ENCODE results near the gene TTBK2. TPM values are rescaled to one million over a fixed set of nuclear protein-coding genes. Genes with fewer than 3 reads are reported as not detected.

TTBK2 gene
- total RNA-seq, 2 donors from 2014 or later: 17.9 to 24.8 TPM

DNA sequence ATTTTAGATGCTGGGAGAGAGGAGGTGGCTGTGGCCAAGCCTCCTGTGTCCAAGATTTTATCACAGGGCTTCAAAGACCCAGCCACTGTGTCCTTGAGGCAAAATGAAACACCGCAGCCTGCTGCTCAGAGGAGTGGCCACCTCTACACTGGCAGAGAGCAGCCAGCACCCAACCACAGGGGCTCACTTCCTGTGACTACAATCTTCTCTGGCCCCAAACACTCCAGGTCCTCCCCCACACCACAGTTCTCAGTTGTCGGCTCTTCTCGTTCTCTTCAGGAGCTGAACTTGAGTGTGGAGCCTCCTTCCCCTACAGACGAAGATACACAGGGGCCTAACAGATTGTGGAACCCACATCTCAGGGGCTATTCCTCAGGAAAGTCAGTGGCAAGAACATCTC is 229.3 kb downstream of the TTBK2 start:
- no peak for TF ChIP-seq CTCF (conservative IDR thresholded peaks at IDR 0.05)

More for the DNA sequence above, 229.3 kb downstream of the TTBK2 start:
- Mint-ChIP-seq H3K27me3 (ENCODE audit: insufficient read depth) (no peaks in the 10 kb centered on the region), H3K4me1 (no peaks in the 10 kb centered on the region), H3K4me3 (no peak overlapping the region), H3K27ac (no peak overlapping the region), H3K9me3 (no peaks in the 10 kb centered on the region), H3K36me3 (ENCODE audit: low read depth) (no peaks in the 10 kb centered on the region)
- H3K9ac ChIP-seq (ENCODE audit: extremely low read depth, low read length, poor library complexity, severe bottlenecking): no peak overlapping the region
- H3K9me3 ChIP-seq (ENCODE audit: control insufficient read depth, low read length): no peaks in the 10 kb centered on the region
- WGBS, 2 experiments (ENCODE audit: insufficient coverage in 1 of 2, insufficient read length in 1 of 2): 91 to 97% methylated on average over 4 of the region's 4 CpGs
- DNase-seq: no peak
- H3K4me1 ChIP-seq (ENCODE audit: control insufficient read depth, insufficient read depth, low read length): no peaks in the 10 kb centered on the region
- H3K36me3 ChIP-seq (ENCODE audit: control insufficient read depth, insufficient read depth, low read length): no peaks in the 10 kb centered on the region
- H3K27me3 ChIP-seq (ENCODE audit: control insufficient read depth, insufficient read depth, low read length, poor library complexity, severe bottlenecking): no peaks in the 10 kb centered on the region
- H3K4me3 ChIP-seq (ENCODE audit: low read length): no peak overlapping the region
- H3K27ac ChIP-seq (ENCODE audit: low read depth, low read length): no peak overlapping the region

Other genes with a start within 250 kb of the TTBK2 start
- 10 to 100 TPM; 26.5 to 38.2 TPM for gene CDAN1, start 183.7 kb downstream of the TTBK2 start, total RNA-seq
- gene UBR1, start 185.3 kb upstream of the TTBK2 start, total RNA-seq: 10 to 100 TPM; 30.3 to 30.9 TPM
- gene TMEM62, start 212.8 kb upstream of the TTBK2 start, total RNA-seq: 10 to 100 TPM in 1 of 2 donors, 1 to 10 TPM in 1; 8.1 to 10.2 TPM